ENCODE results near the gene ETV7.
"Not testable (repeated sequence)": the region's sequence is repeated elsewhere in the genome, so short reads cannot be mapped to it uniquely, and the experiment has no call there.

The ETV7 gene

GRCh38 chr6:36363371-36363752 is 24.1 kb downstream of the ETV7 start:
- not testable (repeated sequence) for DNase-seq (ENCODE audit: low read depth)

GRCh38 chr6:36362551-36363370 is 24.7 kb downstream of the ETV7 start:
- DNase-seq (ENCODE audit: low read depth), result no peak

GRCh38 chr6:36361071-36361470 is 26.4 kb downstream of the ETV7 start:
- no peak for DNase-seq (ENCODE audit: low read depth)

- peak; percentile 39 for DNase-seq (ENCODE audit: low read depth)
These were observed 27.0 kb downstream of the ETV7 start for GRCh38 chr6:36360241-36361054.

- DNase-seq (ENCODE audit: low read depth), result no peak
These were observed 29.1 kb downstream of the ETV7 start for GRCh38 chr6:36358226-36358915.

- DNase-seq (ENCODE audit: low read depth), result no peak
These were observed 29.6 kb downstream of the ETV7 start for GRCh38 chr6:36357872-36358225.

- DNase-seq (ENCODE audit: low read depth), result no peak
These were observed 31.6 kb downstream of the ETV7 start for GRCh38 chr6:36355819-36356218.

GRCh38 chr6:36353411-36353915 is 34.0 kb downstream of the ETV7 start:
- DNase-seq (ENCODE audit: low read depth), result no peak

- DNase-seq (ENCODE audit: low read depth), result no peak
These were observed 34.9 kb downstream of the ETV7 start for GRCh38 chr6:36352477-36353157.

- DNase-seq (ENCODE audit: low read depth), result no peak
These were observed 36.5 kb downstream of the ETV7 start for GRCh38 chr6:36350681-36351571.

- no peak for DNase-seq (ENCODE audit: low read depth)
These were observed 37.4 kb downstream of the ETV7 start for GRCh38 chr6:36350082-36350481.

GRCh38 chr6:36349240-36349639 is 38.2 kb downstream of the ETV7 start:
- no peak for DNase-seq (ENCODE audit: low read depth)

- DNase-seq (ENCODE audit: low read depth), result no peak
These were observed 39.8 kb downstream of the ETV7 start for GRCh38 chr6:36347621-36348020.

GRCh38 chr6:36346486-36347273 is 40.8 kb downstream of the ETV7 start:
- DNase-seq (ENCODE audit: low read depth), result no peak

- DNase-seq (ENCODE audit: low read depth), result no peak
These were observed 41.6 kb downstream of the ETV7 start for GRCh38 chr6:36345681-36346466.

GRCh38 chr6:36343109-36343680 is 44.3 kb downstream of the ETV7 start:
- no peak for DNase-seq (ENCODE audit: low read depth)

GRCh38 chr6:36340618-36341454 is 46.6 kb downstream of the ETV7 start:
- peak; percentile 49 for DNase-seq (ENCODE audit: low read depth)

- DNase-seq (ENCODE audit: low read depth), result no peak
These were observed 47.2 kb downstream of the ETV7 start for GRCh38 chr6:36340306-36340617.

All from stimulated activated CD8-positive, alpha-beta memory T cell treated with anti-CD3 and anti-CD28 coated beads, Interleukin-15, amount 100 ng/mL, for 1 hour (primary cell).